GM12891 (cell line): ENCODE measurements around the gene SIK2.

Experiments used
- DNase-seq: peaks from one replicate; pipeline ENCODE4 v3.0.0; 2011; ENCODE audit warnings: low spot score; ENCODE audit not compliant: insufficient read length
- FAIRE-seq: peaks from 2 replicates; lab custom pipeline; 2011; peaks lifted over from hg19 to GRCh38; lab: Jason Lieb, UNC
- PAX5 ChIP-seq: IDR thresholded peaks from 2 replicates; pipeline ENCODE4 v1.6.1; 2011; ENCODE audit warnings: low read length, moderate library complexity, mild to moderate bottlenecking; ENCODE audit not compliant: insufficient read depth, severe bottlenecking
- POLR2A ChIP-seq: IDR thresholded peaks from 2 replicates; pipeline ENCODE4 v1.6.1; 2011; ENCODE audit warnings: low read depth, low read length, control low read depth
- POLR2AphosphoS5 ChIP-seq: IDR thresholded peaks from 2 replicates; pipeline ENCODE4 v1.6.1; 2011; ENCODE audit warnings: low read depth, low read length, control low read depth
- POU2F2 ChIP-seq: IDR thresholded peaks from 2 replicates; pipeline ENCODE4 v1.6.1; 2011; ENCODE audit warnings: low read depth, mild to moderate bottlenecking, control low read depth, low read length, moderate library complexity
- SPI1 ChIP-seq: IDR thresholded peaks from 2 replicates; pipeline ENCODE4 v1.6.1; 2011; ENCODE audit warnings: low read depth, low read length, control low read depth
- TAF1 ChIP-seq: IDR thresholded peaks from 2 replicates; pipeline ENCODE4 v1.6.1; 2011; ENCODE audit warnings: low read depth, low read length, control low read depth

Gene SIK2

GRCh38 chr11:111665777-111666176 is 63.5 kb downstream of the SIK2 start:
- TF ChIP-seq POU2F2 (no peak), TAF1 (no peak), POLR2A (no peak), SPI1 (no peak), POLR2AphosphoS5 (no peak), PAX5 (no peak)
- no peak for FAIRE-seq
- no peak for DNase-seq

GRCh38 chr11:111668980-111669379 is 66.7 kb downstream of the SIK2 start:
- DNase-seq, result no peak
- TF ChIP-seq POLR2AphosphoS5, result no peak
- no peak for TF ChIP-seq TAF1
- TF ChIP-seq SPI1, result no peak
- no peak for TF ChIP-seq POU2F2
- TF ChIP-seq PAX5, result no peak
- TF ChIP-seq POLR2A, result no peak
- no peak for FAIRE-seq

- DNase-seq (no peak), FAIRE-seq (no peak)
- TF ChIP-seq POLR2AphosphoS5 (no peak), PAX5 (no peak), POU2F2 (no peak), SPI1 (no peak), TAF1 (no peak), POLR2A (no peak)
Observed at GRCh38 chr11:111671383-111671782, 69.1 kb downstream of the SIK2 start.

- FAIRE-seq, result no peak
Observed at GRCh38 chr11:111672949-111673348, 70.7 kb downstream of the SIK2 start.

GRCh38 chr11:111674941-111675340 is 72.7 kb downstream of the SIK2 start:
- FAIRE-seq, result no peak
- no peak for TF ChIP-seq POLR2A
- no peak for TF ChIP-seq PAX5
- no peak for TF ChIP-seq TAF1
- TF ChIP-seq POLR2AphosphoS5, result no peak
- TF ChIP-seq SPI1, result no peak
- no peak for TF ChIP-seq POU2F2

More at GRCh38 chr11:111672949-111673348, 70.7 kb downstream of the SIK2 start:
- no peak for TF ChIP-seq POU2F2
- no peak for TF ChIP-seq PAX5
- no peak for TF ChIP-seq SPI1
- TF ChIP-seq TAF1, result no peak
- no peak for TF ChIP-seq POLR2A
- TF ChIP-seq POLR2AphosphoS5, result no peak
- DNase-seq, result no peak

GRCh38 chr11:111675891-111676290 is 73.6 kb downstream of the SIK2 start:
- no peak for TF ChIP-seq POLR2A
- no peak for TF ChIP-seq TAF1
- FAIRE-seq (peak; percentile 48), DNase-seq (no peak)

More at GRCh38 chr11:111674941-111675340, 72.7 kb downstream of the SIK2 start:
- no peak for DNase-seq

GRCh38 chr11:111676878-111677585 is 74.8 kb downstream of the SIK2 start:
- TF ChIP-seq SPI1, result no peak
- TF ChIP-seq POLR2A, result no peak
- TF ChIP-seq PAX5, result no peak
- no peak for TF ChIP-seq POU2F2
- no peak for TF ChIP-seq POLR2AphosphoS5
- no peak for TF ChIP-seq TAF1
- DNase-seq, result no peak
- no peak for FAIRE-seq

GRCh38 chr11:111680486-111681175 is 78.4 kb downstream of the SIK2 start:
- FAIRE-seq (no peak), DNase-seq (no peak)

GRCh38 chr11:111683806-111684205 is 81.6 kb downstream of the SIK2 start:
- FAIRE-seq, result no peak
- DNase-seq, result no peak

More at GRCh38 chr11:111680486-111681175, 78.4 kb downstream of the SIK2 start:
- TF ChIP-seq POU2F2, result no peak
- no peak for TF ChIP-seq POLR2A
- TF ChIP-seq TAF1, result no peak
- no peak for TF ChIP-seq PAX5
- TF ChIP-seq POLR2AphosphoS5, result no peak

GRCh38 chr11:111684251-111684650 is 82.0 kb downstream of the SIK2 start:
- TF ChIP-seq POLR2A, result no peak
- TF ChIP-seq PAX5, result no peak
- TF ChIP-seq POU2F2, result no peak
- TF ChIP-seq POLR2AphosphoS5, result no peak
- no peak for DNase-seq
- no peak for FAIRE-seq

More at GRCh38 chr11:111683806-111684205, 81.6 kb downstream of the SIK2 start:
- TF ChIP-seq POLR2AphosphoS5 (no peak), SPI1 (no peak), POLR2A (no peak), TAF1 (no peak), PAX5 (no peak), POU2F2 (no peak)
